RWPE2 (cell line): ENCODE results near the gene SPATA17.

ENCODE experiments used
- ATAC-seq: fragments of 200-7000 bp; cut with Tn5 transposase; 3 replicates; pipeline ENCODE4 v1.9.1; 2021; ENCODE audit warnings: low read depth
- DNase-seq: peaks from one replicate; pipeline ENCODE4 v3.0.0-alpha.2; 2020; ENCODE audit warnings: low spot score
- H3K27ac ChIP-seq: fragments of 450-650 bp; 2 replicates; pipeline ENCODE4 v1.5.1; 2017; ENCODE audit warnings: mild to moderate bottlenecking; ENCODE audit not compliant: poor library complexity, severe bottlenecking
- H3K27me3 ChIP-seq: fragments of 250-450 bp; sonication (Bioruptor Pico); 2 replicates; pipeline ENCODE4 v1.5.1; 2021; ENCODE audit warnings: mild to moderate bottlenecking, moderate library complexity; ENCODE audit not compliant: insufficient read depth, poor library complexity, severe bottlenecking
- H3K36me3 ChIP-seq: fragments of 250-450 bp; sonication (Bioruptor Pico); 2 replicates; pipeline ENCODE4 v1.5.1; 2020; ENCODE audit warnings: low read depth, mild to moderate bottlenecking, moderate library complexity
- H3K4me1 ChIP-seq: fragments of 250-450 bp; sonication (Bioruptor Pico); 2 replicates; pipeline ENCODE4 v1.5.1; 2021; ENCODE audit warnings: mild to moderate bottlenecking, moderate library complexity; ENCODE audit not compliant: insufficient read depth, poor library complexity, severe bottlenecking
- H3K4me3 ChIP-seq: fragments of 250-450 bp; sonication (Bioruptor Pico); 2 replicates; pipeline ENCODE4 v1.5.1; 2021; ENCODE audit warnings: mild to moderate bottlenecking, moderate library complexity; ENCODE audit not compliant: severe bottlenecking
- H3K9me3 ChIP-seq: fragments of 250-450 bp; sonication (Bioruptor Pico); 2 replicates; pipeline ENCODE4 v1.5.1; 2021; ENCODE audit warnings: mild to moderate bottlenecking, moderate library complexity; ENCODE audit not compliant: severe bottlenecking
- CTCF ChIP-seq: fragments of 450-650 bp; IDR thresholded peaks from one replicate; pipeline ENCODE4 v1.5.1; 2017; ENCODE audit warnings: mild to moderate bottlenecking, moderate library complexity; ENCODE audit not compliant: poor library complexity, severe bottlenecking

SPATA17 gene

DNA sequence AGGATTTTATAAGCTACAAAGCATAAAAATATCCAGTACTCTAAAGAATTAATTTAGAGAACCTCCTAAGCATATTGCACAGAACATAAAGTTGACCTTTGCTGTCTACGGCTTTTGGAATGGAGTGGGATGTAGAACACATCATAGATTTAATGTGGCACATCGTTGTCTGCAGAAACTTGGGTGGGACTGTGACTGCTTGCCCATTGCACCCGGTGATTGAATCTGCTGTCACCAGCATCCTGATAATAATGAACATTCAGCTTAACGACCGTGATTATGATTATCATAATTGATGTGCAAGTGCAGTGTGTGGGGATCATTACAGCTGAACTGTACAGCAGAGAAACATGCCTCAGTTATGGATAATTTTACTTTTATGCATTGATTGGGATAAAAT lies 181.9 kb downstream of the SPATA17 start:
- no peak for TF ChIP-seq CTCF
- no peak overlapping the region for H3K27ac ChIP-seq
- no peak for DNase-seq
- no peaks in the 10 kb centered on the region for H3K4me1 ChIP-seq
- ATAC-seq = no peak
- no peaks in the 10 kb centered on the region for H3K36me3 ChIP-seq
- H3K27me3 ChIP-seq = no peaks in the 10 kb centered on the region
- no peak overlapping the region for H3K4me3 ChIP-seq
- no peaks in the 10 kb centered on the region for H3K9me3 ChIP-seq

GRCh38 chr1:217837691-217838090 lies 206.5 kb downstream of the SPATA17 start:
- no peaks in the 10 kb centered on the region for H3K4me1 ChIP-seq
- no peak for TF ChIP-seq CTCF
- H3K27me3 ChIP-seq = no peaks in the 10 kb centered on the region
- no peak overlapping the region for H3K27ac ChIP-seq
- H3K4me3 ChIP-seq = no peak overlapping the region
- ATAC-seq (no peak), DNase-seq (no peak)
- H3K36me3 ChIP-seq = no peaks in the 10 kb centered on the region
- H3K9me3 ChIP-seq = no peaks in the 10 kb centered on the region

GRCh38 chr1:217839161-217839560 lies 208.0 kb downstream of the SPATA17 start:
- H3K27ac ChIP-seq = no peak overlapping the region
- H3K9me3 ChIP-seq = no peaks in the 10 kb centered on the region
- no peaks in the 10 kb centered on the region for H3K4me1 ChIP-seq
- TF ChIP-seq CTCF = no peak
- no peaks in the 10 kb centered on the region for H3K27me3 ChIP-seq
- no peak overlapping the region for H3K4me3 ChIP-seq
- no peak for DNase-seq
- H3K36me3 ChIP-seq = no peaks in the 10 kb centered on the region
- ATAC-seq = no peak

- DNase-seq (no peak), ATAC-seq (no peak)
- no peaks in the 10 kb centered on the region for H3K27me3 ChIP-seq
- no peak overlapping the region for H3K4me3 ChIP-seq
- no peak for TF ChIP-seq CTCF
- no peaks in the 10 kb centered on the region for H3K9me3 ChIP-seq
- H3K36me3 ChIP-seq = no peaks in the 10 kb centered on the region
- no peak overlapping the region for H3K27ac ChIP-seq
- no peaks in the 10 kb centered on the region for H3K4me1 ChIP-seq
These were observed 215.6 kb downstream of the SPATA17 start for GRCh38 chr1:217846733-217847132.

GRCh38 chr1:217847643-217848042 lies 216.5 kb downstream of the SPATA17 start:
- ATAC-seq (no peak), DNase-seq (no peak)
- Histone ChIP-seq H3K4me3 (no peak overlapping the region), H3K36me3 (no peaks in the 10 kb centered on the region), H3K9me3 (no peaks in the 10 kb centered on the region), H3K4me1 (no peaks in the 10 kb centered on the region), H3K27me3 (no peaks in the 10 kb centered on the region), H3K27ac (no peak overlapping the region)
- TF ChIP-seq CTCF = no peak
